Osteocyte (in vitro differentiated cells): ENCODE results near the gene RDX. TPM values are rescaled to one million over a fixed set of nuclear protein-coding genes. Genes with fewer than 3 reads are reported as not detected.

Experiments used
- DNase-seq: peaks from one replicate; pipeline ENCODE4 v3.0.0; 2021; ENCODE audit warnings: mixed read lengths; ENCODE audit not compliant: unreplicated experiment; ENCODE audit errors: extremely low spot score
- H3K27ac Mint-ChIP-seq: one replicate; pipeline ENCODE4 v1.8.0; 2021; ENCODE audit warnings: mild to moderate bottlenecking, mixed read lengths; ENCODE audit not compliant: unreplicated experiment
- H3K27me3 Mint-ChIP-seq: one replicate; pipeline ENCODE4 v1.8.0; 2021; ENCODE audit warnings: mixed read lengths; ENCODE audit not compliant: unreplicated experiment
- H3K36me3 Mint-ChIP-seq: one replicate; pipeline ENCODE4 v1.8.0; 2021; ENCODE audit warnings: mixed read lengths; ENCODE audit not compliant: unreplicated experiment
- H3K4me1 Mint-ChIP-seq: one replicate; pipeline ENCODE4 v1.8.0; 2021; ENCODE audit warnings: mixed read lengths; ENCODE audit not compliant: unreplicated experiment
- H3K4me3 Mint-ChIP-seq: one replicate; pipeline ENCODE4 v1.8.0; 2021; ENCODE audit warnings: mild to moderate bottlenecking, moderate library complexity, mixed read lengths; ENCODE audit not compliant: unreplicated experiment
- H3K9me3 Mint-ChIP-seq: one replicate; pipeline ENCODE4 v1.8.0; 2021; ENCODE audit warnings: mixed read lengths; ENCODE audit not compliant: unreplicated experiment
- CTCF ChIP-seq: fragments of 200-600 bp; sonication (generic); IDR thresholded peaks from 2 replicates; pipeline ENCODE4 v1.5.0; 2021; ENCODE audit warnings: antibody characterized with exemption, mild to moderate bottlenecking, moderate library complexity
- total RNA-seq: library from RNA; stranded (reverse); gene quantifications from 2 replicates; pipeline ENCODE4 v1.2.1, GENCODE V29; 2021

Gene RDX
- total RNA-seq, 1 donor from 2014 or later = 163 TPM

GRCh38 chr11:110185121-110185591, 111.3 kb downstream of the RDX start:
- H3K4me3 Mint-ChIP-seq = no peak overlapping the region
- no peak for DNase-seq
- H3K27ac Mint-ChIP-seq = no peak overlapping the region
- no peaks in the 10 kb centered on the region for H3K27me3 Mint-ChIP-seq
- no peaks in the 10 kb centered on the region for H3K9me3 Mint-ChIP-seq
- no peak for TF ChIP-seq CTCF
- no peaks in the 10 kb centered on the region for H3K36me3 Mint-ChIP-seq
- peaks cover 14% of the 10 kb centered on the region for H3K4me1 Mint-ChIP-seq

- TF ChIP-seq CTCF = no peak
- H3K27ac Mint-ChIP-seq = no peak overlapping the region
- H3K27me3 Mint-ChIP-seq = no peaks in the 10 kb centered on the region
- no peak overlapping the region for H3K4me3 Mint-ChIP-seq
- H3K36me3 Mint-ChIP-seq = no peaks in the 10 kb centered on the region
- H3K9me3 Mint-ChIP-seq = no peaks in the 10 kb centered on the region
- DNase-seq = no peak
- H3K4me1 Mint-ChIP-seq = peaks cover 14% of the 10 kb centered on the region
Observed at GRCh38 chr11:110184456-110184855, 112.0 kb downstream of the RDX start.

GRCh38 chr11:110182886-110183285, 113.5 kb downstream of the RDX start:
- peaks cover 14% of the 10 kb centered on the region for H3K4me1 Mint-ChIP-seq
- DNase-seq = no peak
- H3K9me3 Mint-ChIP-seq = no peaks in the 10 kb centered on the region
- no peaks in the 10 kb centered on the region for H3K36me3 Mint-ChIP-seq
- H3K27me3 Mint-ChIP-seq = no peaks in the 10 kb centered on the region
- H3K4me3 Mint-ChIP-seq = no peak overlapping the region
- no peak overlapping the region for H3K27ac Mint-ChIP-seq
- no peak for TF ChIP-seq CTCF

GRCh38 chr11:110179064-110179463, 117.3 kb downstream of the RDX start:
- no peaks in the 10 kb centered on the region for H3K27me3 Mint-ChIP-seq
- no peak for TF ChIP-seq CTCF
- no peak overlapping the region for H3K27ac Mint-ChIP-seq
- H3K9me3 Mint-ChIP-seq = no peaks in the 10 kb centered on the region
- H3K36me3 Mint-ChIP-seq = no peaks in the 10 kb centered on the region
- peaks cover 7% of the 10 kb centered on the region for H3K4me1 Mint-ChIP-seq
- no peak for DNase-seq
- H3K4me3 Mint-ChIP-seq = no peak overlapping the region

GRCh38 chr11:110177086-110177456, 119.3 kb downstream of the RDX start:
- H3K27me3 Mint-ChIP-seq = no peaks in the 10 kb centered on the region
- no peaks in the 10 kb centered on the region for H3K36me3 Mint-ChIP-seq
- H3K27ac Mint-ChIP-seq = no peak overlapping the region
- no peak for DNase-seq
- no peaks in the 10 kb centered on the region for H3K9me3 Mint-ChIP-seq
- H3K4me3 Mint-ChIP-seq = no peak overlapping the region
- no peak for TF ChIP-seq CTCF
- H3K4me1 Mint-ChIP-seq = peaks cover 7% of the 10 kb centered on the region
